PC-3 (cell line): ENCODE results near the gene GSK3B.

Source experiments
- EZH2 ChIP-seq: fragments of 300-600 bp; sonication (generic); IDR thresholded peaks from one replicate; pipeline ENCODE4 v1.6.1; 2017; ENCODE audit warnings: antibody characterized with exemption, mild to moderate bottlenecking, low read length; ENCODE audit not compliant: unreplicated experiment
- TF ChIP-seq, protein P1 (sequence below): fragments of 300-600 bp; sonication (generic); conservative IDR thresholded peaks from 2 replicates; pipeline ENCODE4 v1.5.1; 2017; ENCODE audit warnings: antibody characterized with exemption, low read depth, mild to moderate bottlenecking, low read length

DNA sequence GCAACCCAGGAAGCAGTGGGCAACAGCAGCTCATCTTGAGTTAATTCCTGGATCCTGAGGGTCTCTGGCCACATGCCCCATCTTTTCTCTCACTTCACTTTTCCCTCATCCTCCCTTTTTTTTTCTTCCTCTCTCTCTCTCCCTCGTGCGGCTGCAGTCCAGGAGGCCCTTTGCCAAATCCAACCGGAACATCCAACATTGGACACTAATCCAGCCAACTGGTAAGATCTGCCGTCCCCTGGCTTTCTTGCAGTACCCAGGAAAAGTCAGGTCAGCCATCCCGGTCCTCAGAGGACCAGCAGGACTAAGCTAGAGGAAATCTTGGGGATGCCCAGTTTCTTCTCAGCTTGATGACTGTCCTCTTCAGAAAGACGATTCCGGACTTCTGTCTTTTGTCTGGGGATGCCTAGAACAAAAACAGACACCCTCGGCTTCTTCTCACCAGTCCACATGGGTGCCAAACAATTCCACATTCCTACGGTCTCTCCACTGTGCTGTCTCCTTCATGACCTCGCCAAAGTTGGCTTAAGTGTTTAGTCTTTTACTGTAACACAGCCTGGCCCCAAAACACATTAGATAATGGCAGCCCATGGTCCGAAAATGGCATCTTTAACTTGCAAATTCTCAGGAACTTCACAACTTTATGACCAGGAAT lies 115.6 kb downstream of the GSK3B start:
- TF ChIP-seq, protein P1, sequence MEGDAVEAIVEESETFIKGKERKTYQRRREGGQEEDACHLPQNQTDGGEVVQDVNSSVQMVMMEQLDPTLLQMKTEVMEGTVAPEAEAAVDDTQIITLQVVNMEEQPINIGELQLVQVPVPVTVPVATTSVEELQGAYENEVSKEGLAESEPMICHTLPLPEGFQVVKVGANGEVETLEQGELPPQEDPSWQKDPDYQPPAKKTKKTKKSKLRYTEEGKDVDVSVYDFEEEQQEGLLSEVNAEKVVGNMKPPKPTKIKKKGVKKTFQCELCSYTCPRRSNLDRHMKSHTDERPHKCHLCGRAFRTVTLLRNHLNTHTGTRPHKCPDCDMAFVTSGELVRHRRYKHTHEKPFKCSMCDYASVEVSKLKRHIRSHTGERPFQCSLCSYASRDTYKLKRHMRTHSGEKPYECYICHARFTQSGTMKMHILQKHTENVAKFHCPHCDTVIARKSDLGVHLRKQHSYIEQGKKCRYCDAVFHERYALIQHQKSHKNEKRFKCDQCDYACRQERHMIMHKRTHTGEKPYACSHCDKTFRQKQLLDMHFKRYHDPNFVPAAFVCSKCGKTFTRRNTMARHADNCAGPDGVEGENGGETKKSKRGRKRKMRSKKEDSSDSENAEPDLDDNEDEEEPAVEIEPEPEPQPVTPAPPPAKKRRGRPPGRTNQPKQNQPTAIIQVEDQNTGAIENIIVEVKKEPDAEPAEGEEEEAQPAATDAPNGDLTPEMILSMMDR: no peak
- no peak for TF ChIP-seq EZH2
